OCI-LY1 (cell line): ENCODE data around the gene ACTRT2.

ENCODE experiments used
- H2AFZ ChIP-seq: fragments of 200-600 bp; sonication (generic), shearing (Covaris generic); 2 replicates; pipeline ENCODE4 v1.6.0; 2014; ENCODE audit warnings: antibody characterized with exemption, mild to moderate bottlenecking, low read length
- H3F3A ChIP-seq: fragments of 200-600 bp; sonication (generic), shearing (Covaris generic); 2 replicates; pipeline ENCODE4 v1.6.0; 2014; ENCODE audit warnings: mild to moderate bottlenecking, antibody characterized with exemption, low read length, moderate library complexity; ENCODE audit not compliant: insufficient read depth
- H3K27ac ChIP-seq: fragments of 200-600 bp; sonication (generic); 2 replicates; pipeline ENCODE4 v1.5.1; 2014; ENCODE audit warnings: low read length, mixed run types, mild to moderate bottlenecking, low read depth; ENCODE audit not compliant: poor library complexity, severe bottlenecking
- H3K27me3 ChIP-seq: fragments of 200-600 bp; sonication (generic); 2 replicates; pipeline ENCODE4 v1.6.0; 2014; ENCODE audit warnings: antibody characterized with exemption, mild to moderate bottlenecking, low read length, moderate library complexity; ENCODE audit not compliant: insufficient read depth
- H3K36me3 ChIP-seq: fragments of 200-600 bp; sonication (generic); 2 replicates; pipeline ENCODE4 v1.6.1; 2014; ENCODE audit warnings: mild to moderate bottlenecking, antibody characterized with exemption, low read length, moderate library complexity, mixed read lengths; ENCODE audit not compliant: insufficient read depth
- H3K4me1 ChIP-seq: fragments of 200-600 bp; sonication (generic); 2 replicates; pipeline ENCODE4 v1.5.1; 2014; ENCODE audit warnings: mild to moderate bottlenecking, low read length, moderate library complexity; ENCODE audit not compliant: insufficient read depth, severe bottlenecking
- H3K4me2 ChIP-seq: fragments of 200-600 bp; sonication (generic), shearing (Covaris generic); 2 replicates; pipeline ENCODE4 v1.6.1; 2014; ENCODE audit warnings: low read length
- H3K4me3 ChIP-seq: fragments of 200-600 bp; sonication (generic); 2 replicates; pipeline ENCODE4 v1.5.1; 2014; ENCODE audit warnings: low read length, low read depth, mild to moderate bottlenecking, mixed read lengths; ENCODE audit not compliant: poor library complexity, severe bottlenecking
- H3K79me2 ChIP-seq: fragments of 200-600 bp; shearing (Covaris generic); 2 replicates; pipeline ENCODE4 v1.6.1; 2016; ENCODE audit warnings: mixed run types, low read length, mixed read lengths; ENCODE audit not compliant: insufficient read depth
- H3K9ac ChIP-seq: fragments of 200-600 bp; sonication (generic), shearing (Covaris generic); 2 replicates; pipeline ENCODE4 v1.6.1; 2014; ENCODE audit warnings: mild to moderate bottlenecking, low read length, mixed read lengths
- H3K9me2 ChIP-seq: fragments of 200-600 bp; sonication (generic), shearing (Covaris generic); 2 replicates; pipeline ENCODE4 v1.6.1; 2014; ENCODE audit warnings: low read depth, mild to moderate bottlenecking, low read length, mixed read lengths
- H3K9me3 ChIP-seq: fragments of 200-600 bp; shearing (Covaris generic); 2 replicates; pipeline ENCODE4 v1.6.1; 2014; ENCODE audit warnings: low read length, mixed read lengths
- H4K20me1 ChIP-seq: fragments of 200-600 bp; sonication (generic), shearing (Covaris generic); 2 replicates; pipeline ENCODE4 v1.6.0; 2016; ENCODE audit warnings: mild to moderate bottlenecking, low read length; ENCODE audit not compliant: insufficient read depth
- EZH2 ChIP-seq: fragments of 200-600 bp; sonication (generic), shearing (Covaris generic); IDR thresholded peaks from 2 replicates; pipeline ENCODE4 v1.8.0; 2017; ENCODE audit warnings: borderline replicate concordance, mixed run types, mild to moderate bottlenecking, antibody characterized with exemption, low read length, moderate library complexity, mixed read lengths
- TF ChIP-seq, protein P1 (sequence below): fragments of 200-600 bp; sonication (generic), shearing (Covaris generic); IDR thresholded peaks from 2 replicates; pipeline ENCODE4 v1.5.1; 2017; ENCODE audit warnings: mild to moderate bottlenecking, antibody characterized with exemption, low read length, moderate library complexity, mixed read lengths

ACTRT2 gene

GRCh38 chr1:2989185-2989584 lies 32.1 kb upstream of the ACTRT2 start:
- no peaks in the 10 kb centered on the region for H4K20me1 ChIP-seq
- no peaks in the 10 kb centered on the region for H3F3A ChIP-seq
- no peaks in the 10 kb centered on the region for H3K9me2 ChIP-seq
- H3K27ac ChIP-seq = no peak overlapping the region
- H3K4me2 ChIP-seq = no peak overlapping the region
- H2AFZ ChIP-seq = no peak overlapping the region
- no peaks in the 10 kb centered on the region for H3K27me3 ChIP-seq
- no peak for TF ChIP-seq EZH2
- TF ChIP-seq, protein P1, sequence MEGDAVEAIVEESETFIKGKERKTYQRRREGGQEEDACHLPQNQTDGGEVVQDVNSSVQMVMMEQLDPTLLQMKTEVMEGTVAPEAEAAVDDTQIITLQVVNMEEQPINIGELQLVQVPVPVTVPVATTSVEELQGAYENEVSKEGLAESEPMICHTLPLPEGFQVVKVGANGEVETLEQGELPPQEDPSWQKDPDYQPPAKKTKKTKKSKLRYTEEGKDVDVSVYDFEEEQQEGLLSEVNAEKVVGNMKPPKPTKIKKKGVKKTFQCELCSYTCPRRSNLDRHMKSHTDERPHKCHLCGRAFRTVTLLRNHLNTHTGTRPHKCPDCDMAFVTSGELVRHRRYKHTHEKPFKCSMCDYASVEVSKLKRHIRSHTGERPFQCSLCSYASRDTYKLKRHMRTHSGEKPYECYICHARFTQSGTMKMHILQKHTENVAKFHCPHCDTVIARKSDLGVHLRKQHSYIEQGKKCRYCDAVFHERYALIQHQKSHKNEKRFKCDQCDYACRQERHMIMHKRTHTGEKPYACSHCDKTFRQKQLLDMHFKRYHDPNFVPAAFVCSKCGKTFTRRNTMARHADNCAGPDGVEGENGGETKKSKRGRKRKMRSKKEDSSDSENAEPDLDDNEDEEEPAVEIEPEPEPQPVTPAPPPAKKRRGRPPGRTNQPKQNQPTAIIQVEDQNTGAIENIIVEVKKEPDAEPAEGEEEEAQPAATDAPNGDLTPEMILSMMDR = no peak
- H3K4me1 ChIP-seq = no peaks in the 10 kb centered on the region
- no peak overlapping the region for H3K4me3 ChIP-seq
- H3K9ac ChIP-seq = no peak overlapping the region
- H3K9me3 ChIP-seq = peaks cover under 1% of the 10 kb centered on the region; the same call in 1 of the 2 replicates
- no peaks in the 10 kb centered on the region for H3K36me3 ChIP-seq
- H3K79me2 ChIP-seq = no peaks in the 10 kb centered on the region

- H3K9ac ChIP-seq = no peak overlapping the region
- TF ChIP-seq EZH2 = no peak
- TF ChIP-seq, protein P1 = no peak
- no peaks in the 10 kb centered on the region for H3K4me1 ChIP-seq
- H3K79me2 ChIP-seq = no peaks in the 10 kb centered on the region
- H3K27ac ChIP-seq = no peak overlapping the region
- H3K4me2 ChIP-seq = no peak overlapping the region
- no peak overlapping the region for H2AFZ ChIP-seq
- H3K36me3 ChIP-seq = no peaks in the 10 kb centered on the region
- H3K9me2 ChIP-seq = no peaks in the 10 kb centered on the region
- no peak overlapping the region for H3K4me3 ChIP-seq
- H3K9me3 ChIP-seq = peaks cover 6% of the 10 kb centered on the region
- no peaks in the 10 kb centered on the region for H4K20me1 ChIP-seq
- no peaks in the 10 kb centered on the region for H3F3A ChIP-seq
- H3K27me3 ChIP-seq = no peaks in the 10 kb centered on the region
Observed at GRCh38 chr1:2989976-2990375, 31.3 kb upstream of the ACTRT2 start.

GRCh38 chr1:2990376-2991115 lies 30.7 kb upstream of the ACTRT2 start:
- H3K79me2 ChIP-seq = no peaks in the 10 kb centered on the region
- H3K4me1 ChIP-seq = no peaks in the 10 kb centered on the region
- H3K9me3 ChIP-seq = peaks cover 6% of the 10 kb centered on the region
- H3K4me2 ChIP-seq = no peak overlapping the region
- H3K27me3 ChIP-seq = no peaks in the 10 kb centered on the region
- H2AFZ ChIP-seq = no peak overlapping the region
- no peak overlapping the region for H3K27ac ChIP-seq
- H3K36me3 ChIP-seq = no peaks in the 10 kb centered on the region
- no peaks in the 10 kb centered on the region for H3F3A ChIP-seq
- no peaks in the 10 kb centered on the region for H3K9me2 ChIP-seq
- TF ChIP-seq EZH2 = no peak
- TF ChIP-seq, protein P1 = no peak
- no peak overlapping the region for H3K4me3 ChIP-seq
- H3K9ac ChIP-seq = no peak overlapping the region
- no peaks in the 10 kb centered on the region for H4K20me1 ChIP-seq
